ENCODE data around the gene SCYGR6. TPM values are rescaled to one million over a fixed set of nuclear protein-coding genes. Genes with fewer than 3 reads are reported as not detected.

Gene SCYGR6
- total RNA-seq, 1 experiment from 2014 or later = not detected

GRCh38 chr2:227701556-227701955 lies 23.0 kb downstream of the SCYGR6 start:
- H3K9me2 ChIP-seq (ENCODE audit: insufficient read depth) = no peaks in the 10 kb centered on the region
- H3K27ac ChIP-seq = peak overlapping the region; percentile 92; the same call in 1 of the 2 replicates
- no peak overlapping the region for H2AFZ ChIP-seq
- no TSS peak for BruUV-seq (replicated peaks)
- no peak for DNase-seq
- no peaks in the 10 kb centered on the region for H3K79me2 ChIP-seq (ENCODE audit: low read depth)
- no peaks in the 10 kb centered on the region for H4K20me1 ChIP-seq (ENCODE audit: insufficient read depth)
- H3K4me2 ChIP-seq = 0 out of 2 replicates have a peak overlapping the region, but pooled peaks have one; percentile 77
- no peaks in the 10 kb centered on the region for H3K9me3 ChIP-seq (ENCODE audit: insufficient read depth, low read depth)
- peaks cover 27% of the 10 kb centered on the region for H3F3A ChIP-seq (ENCODE audit: insufficient read depth, low read depth)
- POLR2A ChIA-PET (ENCODE audit: unreplicated experiment) = no interaction called here
- no peak for TF ChIP-seq CTCF (conservative IDR thresholded peaks at IDR 0.05)
- no peak for TF ChIP-seq EZH2 (IDR thresholded peaks at IDR 0.05; ENCODE audit: low read depth)
- intact Hi-C loops (cut with micrococcal nuclease; ENCODE audit: unreplicated experiment) = loop anchor here (5.0 kb wide), 2 partner anchors 44 to 294 kb away; no protein-coding TSS in a partner anchor
- H3K36me3 ChIP-seq (ENCODE audit: low read depth) = no peaks in the 10 kb centered on the region
- no peaks in the 10 kb centered on the region for H3K27me3 ChIP-seq (ENCODE audit: insufficient read depth, low read depth)
- no peak overlapping the region for H3K4me3 ChIP-seq
- CTCF ChIA-PET = no interaction called here
- peaks cover 37% of the 10 kb centered on the region for H3K4me1 ChIP-seq (replicated peaks; ENCODE audit: insufficient read depth)

- no peaks in the 10 kb centered on the region; the same call in 1 of the 2 replicates for H3K9me3 ChIP-seq (ENCODE audit: insufficient read depth, low read depth)
- POLR2A ChIA-PET (ENCODE audit: unreplicated experiment) = no interaction called here
- H3K4me2 ChIP-seq = no peak overlapping the region
- H3K4me1 ChIP-seq (replicated peaks; ENCODE audit: insufficient read depth) = peaks cover 7% of the 10 kb centered on the region
- no peaks in the 10 kb centered on the region for H3K27me3 ChIP-seq (ENCODE audit: insufficient read depth, low read depth)
- no peaks in the 10 kb centered on the region for H3K79me2 ChIP-seq (ENCODE audit: low read depth)
- no peaks in the 10 kb centered on the region for H4K20me1 ChIP-seq (ENCODE audit: insufficient read depth)
- H2AFZ ChIP-seq = no peak overlapping the region
- BruUV-seq (replicated peaks) = no TSS peak
- TF ChIP-seq EZH2 (IDR thresholded peaks at IDR 0.05; ENCODE audit: low read depth) (no peak), CTCF (conservative IDR thresholded peaks at IDR 0.05) (no peak)
- intact Hi-C loops (cut with micrococcal nuclease; ENCODE audit: unreplicated experiment) = no loop called here
- no peaks in the 10 kb centered on the region for H3K9me2 ChIP-seq (ENCODE audit: insufficient read depth)
- CTCF ChIA-PET = no interaction called here
- H3K4me3 ChIP-seq = no peak overlapping the region
- no peak overlapping the region for H3K27ac ChIP-seq
- DNase-seq = no peak
- no peaks in the 10 kb centered on the region for H3F3A ChIP-seq (ENCODE audit: insufficient read depth, low read depth)
- no peaks in the 10 kb centered on the region for H3K36me3 ChIP-seq (ENCODE audit: low read depth)
Measured at GRCh38 chr2:227696990-227697679, 27.4 kb downstream of the SCYGR6 start.

- ChIA-PET POLR2A (ENCODE audit: unreplicated experiment) (no interaction called here), CTCF (no interaction called here)
- Histone ChIP-seq H3K36me3 (ENCODE audit: low read depth) (no peaks in the 10 kb centered on the region), H4K20me1 (ENCODE audit: insufficient read depth) (no peaks in the 10 kb centered on the region), H3K9me2 (ENCODE audit: insufficient read depth) (no peaks in the 10 kb centered on the region), H3K4me3 (no peak overlapping the region), H3K9me3 (ENCODE audit: insufficient read depth, low read depth) (no peaks in the 10 kb centered on the region; the same call in 1 of the 2 replicates), H3K79me2 (ENCODE audit: low read depth) (no peaks in the 10 kb centered on the region), H3K4me2 (no peak overlapping the region), H3F3A (ENCODE audit: insufficient read depth, low read depth) (no peaks in the 10 kb centered on the region), H3K27ac (no peak overlapping the region), H2AFZ (no peak overlapping the region), H3K27me3 (ENCODE audit: insufficient read depth, low read depth) (no peaks in the 10 kb centered on the region), H3K4me1 (replicated peaks; ENCODE audit: insufficient read depth) (no peaks in the 10 kb centered on the region)
- TF ChIP-seq EZH2 (IDR thresholded peaks at IDR 0.05; ENCODE audit: low read depth) (no peak), CTCF (conservative IDR thresholded peaks at IDR 0.05) (no peak)
- DNase-seq = no peak
- intact Hi-C loops (cut with micrococcal nuclease; ENCODE audit: unreplicated experiment) = no loop called here
- BruUV-seq (replicated peaks) = no TSS peak
Measured at GRCh38 chr2:227687189-227687588, 37.4 kb downstream of the SCYGR6 start.
